AG10803 (cell line): ENCODE data around the gene AOPEP.

ENCODE experiments used
- DNase-seq: peaks from one replicate; pipeline ENCODE4 v3.0.0; 2010; ENCODE audit warnings: low read depth
- H3K4me3 ChIP-seq: 2 replicates; pipeline ENCODE4 v1.5.1; 2011; ENCODE audit warnings: mild to moderate bottlenecking, low read length, control low read depth
- CTCF ChIP-seq: conservative IDR thresholded peaks from 2 replicates; pipeline ENCODE4 v1.5.1; 2011; ENCODE audit warnings: mild to moderate bottlenecking, low read length, control low read depth, inconsistent platforms

Gene AOPEP

GRCh38 chr9:94852373-94852772, 125.9 kb downstream of the AOPEP start:
- TF ChIP-seq CTCF: no peak
- DNase-seq: no peak
- H3K4me3 ChIP-seq: no peak overlapping the region

- no peak for DNase-seq
- no peak overlapping the region for H3K4me3 ChIP-seq
- TF ChIP-seq CTCF: no peak
Observed at GRCh38 chr9:94853887-94854286, 127.4 kb downstream of the AOPEP start.

DNA sequence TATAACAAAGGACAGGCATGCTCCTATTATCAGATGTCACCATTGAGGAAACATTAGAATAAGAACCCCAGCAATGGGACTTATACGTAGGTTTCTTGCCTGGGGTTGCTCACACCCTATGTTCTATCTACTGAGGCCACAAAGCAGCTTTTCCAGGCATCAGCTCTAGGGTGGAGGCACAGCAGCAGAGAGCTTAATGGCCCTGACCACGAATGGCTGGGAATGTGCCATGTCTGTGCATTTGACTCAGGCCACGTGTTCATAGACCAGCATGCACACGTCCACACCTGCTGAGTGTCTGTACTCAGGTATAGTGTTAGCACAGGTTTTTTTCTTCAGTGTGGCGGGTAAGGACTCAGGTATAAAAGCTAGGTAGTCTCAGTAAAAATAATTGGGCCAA, 129.4 kb downstream of the AOPEP start:
- TF ChIP-seq CTCF: no peak
- no peak for DNase-seq
- H3K4me3 ChIP-seq: no peak overlapping the region

GRCh38 chr9:94857791-94858190, 131.3 kb downstream of the AOPEP start:
- no peak overlapping the region for H3K4me3 ChIP-seq
- DNase-seq: no peak
- TF ChIP-seq CTCF: no peak

DNA sequence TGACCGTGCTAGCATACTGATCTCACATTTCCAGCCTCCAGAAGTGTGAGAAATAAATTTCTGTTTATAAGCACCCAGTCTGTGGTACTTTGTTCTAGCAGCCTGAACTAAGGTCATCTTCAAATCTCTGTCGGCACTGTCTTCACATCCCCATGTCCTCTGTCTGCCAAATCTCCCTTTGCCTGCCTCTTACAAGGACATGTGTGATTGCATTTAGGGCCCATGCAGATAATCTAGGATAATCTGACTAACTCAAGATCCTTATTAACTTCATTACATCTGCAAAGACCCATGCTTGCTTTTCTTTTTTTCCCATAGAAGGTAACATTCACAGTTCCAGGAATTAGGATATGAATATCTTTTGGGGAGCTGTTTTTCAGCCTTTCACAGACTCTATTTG, 132.7 kb downstream of the AOPEP start:
- DNase-seq: no peak
- no peak for TF ChIP-seq CTCF
- no peak overlapping the region for H3K4me3 ChIP-seq

GRCh38 chr9:94859891-94860290, 133.4 kb downstream of the AOPEP start:
- TF ChIP-seq CTCF: no peak
- H3K4me3 ChIP-seq: no peak overlapping the region

DNA sequence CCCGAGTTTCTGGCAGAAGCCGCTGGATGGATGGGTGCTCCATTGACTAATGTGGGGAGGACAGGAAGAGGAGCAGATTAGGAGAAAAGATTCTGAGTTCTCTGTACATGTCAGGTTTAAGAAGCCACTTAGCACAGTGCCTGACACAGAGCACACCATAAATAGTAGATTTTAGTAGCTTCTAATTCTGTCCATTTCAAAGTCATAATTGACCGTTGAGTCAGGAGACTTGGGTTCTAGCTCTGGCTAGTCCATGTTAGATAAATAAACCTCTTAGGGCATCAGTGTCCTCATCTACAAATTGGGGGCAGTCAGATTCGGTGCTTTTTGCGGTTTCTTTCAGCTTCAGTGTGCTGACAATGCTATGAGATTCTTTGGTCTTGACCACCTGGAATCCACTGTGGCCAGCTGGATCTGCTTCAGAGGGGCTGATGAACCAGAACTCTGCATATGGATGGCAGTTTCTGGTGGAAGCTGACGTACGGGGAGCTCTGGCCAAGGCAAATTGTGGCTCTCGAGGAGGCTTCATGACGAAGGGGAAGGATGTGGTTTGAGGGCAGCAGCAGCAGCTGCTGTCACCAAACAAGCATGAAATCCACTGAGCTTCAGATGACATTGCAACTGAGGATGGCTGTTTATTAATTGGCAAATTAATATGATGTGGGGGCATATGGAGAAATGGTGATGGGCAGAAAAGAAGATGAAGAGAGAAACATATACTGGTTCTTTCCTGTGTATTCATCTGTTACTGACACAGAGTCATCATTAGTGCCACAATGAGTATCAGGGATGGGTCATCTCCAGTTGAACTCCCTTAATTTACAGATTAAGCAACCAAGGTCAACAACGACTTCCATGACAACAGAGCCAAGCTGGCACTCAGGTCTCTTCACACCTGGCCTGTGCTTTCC, 134.4 kb downstream of the AOPEP start:
- no peak for TF ChIP-seq CTCF
- peak; percentile 97 for DNase-seq
- no peak overlapping the region for H3K4me3 ChIP-seq

More at GRCh38 chr9:94859891-94860290, 133.4 kb downstream of the AOPEP start:
- DNase-seq: no peak
